ENCODE results near the gene TPST1.

DNA sequence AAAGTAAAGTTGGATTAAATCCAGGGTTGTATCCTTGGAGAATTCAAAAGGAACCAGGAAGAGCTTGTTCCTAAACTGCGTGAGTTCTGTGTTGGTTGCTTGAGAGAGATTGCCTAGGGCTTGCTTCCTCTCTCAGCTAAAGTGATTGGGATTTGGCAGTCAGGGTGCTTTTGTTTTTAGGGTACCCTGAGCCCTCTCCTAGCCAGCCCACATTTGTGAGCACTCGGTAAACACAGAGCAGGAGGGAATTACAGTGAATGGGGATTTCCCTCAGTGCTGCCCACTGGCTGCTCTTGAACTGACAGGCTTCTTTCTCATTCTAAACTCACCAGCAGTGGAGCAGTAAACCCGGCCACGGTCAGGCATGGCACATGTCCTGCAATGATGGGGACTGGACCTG, 146.9 kb downstream of the TPST1 start:
- TF ChIP-seq SUZ12 (IDR thresholded peaks at IDR 0.05; ENCODE audit: extremely low read depth, insufficient read depth, insufficient read length): no peak
- no peak for TF ChIP-seq YY1 (IDR thresholded peaks at IDR 0.05; ENCODE audit: insufficient read depth, insufficient read length)
- no peak for TF ChIP-seq ZNF274 (IDR thresholded peaks at IDR 0.05; ENCODE audit: low read depth, low read length)
